ENCODE measurements around the gene TAF15.

The TAF15 gene

DNA sequence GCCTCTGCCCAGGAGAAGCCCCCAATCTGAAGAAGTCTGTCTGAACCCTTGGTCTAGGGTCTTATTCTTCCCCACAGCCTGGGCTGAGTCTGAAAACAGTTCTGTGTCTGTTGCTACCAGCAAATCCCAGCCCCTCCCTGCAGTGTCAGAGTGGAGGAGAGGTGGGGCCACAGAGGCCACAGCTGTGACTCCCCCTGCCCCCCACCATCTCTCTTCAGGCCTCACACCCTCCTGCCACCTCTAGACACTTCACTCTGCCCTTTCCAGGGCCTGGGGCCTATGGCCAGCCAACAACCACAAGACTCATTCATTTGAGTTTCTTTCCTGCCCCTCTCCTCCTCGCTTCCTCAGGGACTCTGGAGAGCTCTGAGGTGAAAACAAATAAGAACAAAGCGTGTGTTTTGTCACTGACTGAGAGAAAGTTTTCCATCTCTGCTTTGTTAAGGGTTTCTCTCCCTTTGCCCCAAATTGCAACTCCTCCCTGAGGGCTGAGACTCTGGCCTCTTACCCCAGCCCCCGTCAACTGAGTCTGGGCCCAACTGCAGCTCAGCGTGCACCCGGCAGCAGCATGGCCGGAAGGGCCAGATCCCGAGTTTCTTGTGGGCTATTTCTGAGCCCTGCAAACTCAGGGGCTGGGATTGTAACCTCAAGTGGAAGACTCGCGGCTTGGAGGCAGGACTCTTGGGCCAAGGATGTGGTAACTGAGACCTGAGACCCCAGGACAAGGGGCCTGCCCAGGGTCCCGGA, 35.4 kb upstream of the TAF15 start:
- H3K36me3 ChIP-seq (replicated peaks; ENCODE audit: insufficient read depth, low read length) = no peaks in the 10 kb centered on the region
- H3K4me2 ChIP-seq (ENCODE audit: low read depth, low read length) = no peak overlapping the region
- no peaks in the 10 kb centered on the region for H3F3A ChIP-seq (ENCODE audit: insufficient read depth, low read length)
- H3K4me3 ChIP-seq (ENCODE audit: low read length) = no peak overlapping the region
- H3K79me2 ChIP-seq (ENCODE audit: low read length) = no peaks in the 10 kb centered on the region
- no peaks in the 10 kb centered on the region; the same call in 1 of the 2 replicates for H4K20me1 ChIP-seq (ENCODE audit: insufficient read depth, low read length)
- no peaks in the 10 kb centered on the region for H3K9me2 ChIP-seq (replicated peaks; ENCODE audit: insufficient read depth, low read length)
- no peak overlapping the region for H2AFZ ChIP-seq (ENCODE audit: low read length)
- TF ChIP-seq EZH2phosphoT487 (IDR thresholded peaks at IDR 0.05; ENCODE audit: low read length) (no peak), EZH2 (optimal IDR thresholded peaks at IDR 0.05; ENCODE audit: low read depth, low read length) (no peak), CTCF (IDR thresholded peaks at IDR 0.05; ENCODE audit: low read length) (no peak)
- H3K27me3 ChIP-seq (replicated peaks; ENCODE audit: insufficient read depth, low read length) = peaks cover 17% of the 10 kb centered on the region
- no peak overlapping the region for H3K9ac ChIP-seq (ENCODE audit: low read length)
- no peak for DNase-seq
- H3K27ac ChIP-seq (ENCODE audit: low read length) = no peak overlapping the region
- H3K9me3 ChIP-seq (replicated peaks; ENCODE audit: insufficient read depth, low read length) = no peaks in the 10 kb centered on the region
- no peaks in the 10 kb centered on the region for H3K4me1 ChIP-seq (ENCODE audit: low read length)

GRCh38 chr17:35774499-35774898, 34.8 kb upstream of the TAF15 start:
- no peaks in the 10 kb centered on the region for H3K9me3 ChIP-seq (replicated peaks; ENCODE audit: insufficient read depth, low read length)
- H3K36me3 ChIP-seq (replicated peaks; ENCODE audit: insufficient read depth, low read length) = no peaks in the 10 kb centered on the region
- H3K27ac ChIP-seq (ENCODE audit: low read length) = no peak overlapping the region
- no peak overlapping the region for H2AFZ ChIP-seq (ENCODE audit: low read length)
- TF ChIP-seq EZH2 (optimal IDR thresholded peaks at IDR 0.05; ENCODE audit: low read depth, low read length) = no peak
- no peak for TF ChIP-seq CTCF (IDR thresholded peaks at IDR 0.05; ENCODE audit: low read length)
- no peak for TF ChIP-seq EZH2phosphoT487 (IDR thresholded peaks at IDR 0.05; ENCODE audit: low read length)
- no peaks in the 10 kb centered on the region for H3K4me1 ChIP-seq (ENCODE audit: low read length)
- no peaks in the 10 kb centered on the region for H3F3A ChIP-seq (ENCODE audit: insufficient read depth, low read length)
- H3K27me3 ChIP-seq (replicated peaks; ENCODE audit: insufficient read depth, low read length) = peaks cover 17% of the 10 kb centered on the region
- DNase-seq = no peak
- H3K4me2 ChIP-seq (ENCODE audit: low read depth, low read length) = no peak overlapping the region
- H3K9me2 ChIP-seq (replicated peaks; ENCODE audit: insufficient read depth, low read length) = no peaks in the 10 kb centered on the region
- H3K79me2 ChIP-seq (ENCODE audit: low read length) = no peaks in the 10 kb centered on the region
- no peak overlapping the region for H3K4me3 ChIP-seq (ENCODE audit: low read length)
- H3K9ac ChIP-seq (ENCODE audit: low read length) = no peak overlapping the region
- H4K20me1 ChIP-seq (ENCODE audit: insufficient read depth, low read length) = no peaks in the 10 kb centered on the region; the same call in 1 of the 2 replicates

GRCh38 chr17:35775039-35775438, 34.2 kb upstream of the TAF15 start:
- Histone ChIP-seq H2AFZ (ENCODE audit: low read length) (no peak overlapping the region), H3K36me3 (replicated peaks; ENCODE audit: insufficient read depth, low read length) (no peaks in the 10 kb centered on the region), H3K27ac (ENCODE audit: low read length) (no peak overlapping the region), H3K4me1 (ENCODE audit: low read length) (no peaks in the 10 kb centered on the region), H3K9me2 (replicated peaks; ENCODE audit: insufficient read depth, low read length) (no peaks in the 10 kb centered on the region), H4K20me1 (ENCODE audit: insufficient read depth, low read length) (no peaks in the 10 kb centered on the region; the same call in 1 of the 2 replicates), H3K4me3 (ENCODE audit: low read length) (no peak overlapping the region), H3F3A (ENCODE audit: insufficient read depth, low read length) (no peaks in the 10 kb centered on the region), H3K9ac (ENCODE audit: low read length) (no peak overlapping the region), H3K9me3 (replicated peaks; ENCODE audit: insufficient read depth, low read length) (no peaks in the 10 kb centered on the region), H3K79me2 (ENCODE audit: low read length) (no peaks in the 10 kb centered on the region), H3K27me3 (replicated peaks; ENCODE audit: insufficient read depth, low read length) (peaks cover 17% of the 10 kb centered on the region), H3K4me2 (ENCODE audit: low read depth, low read length) (no peak overlapping the region)
- DNase-seq = no peak
- TF ChIP-seq EZH2 (optimal IDR thresholded peaks at IDR 0.05; ENCODE audit: low read depth, low read length) (no peak), CTCF (IDR thresholded peaks at IDR 0.05; ENCODE audit: low read length) (no peak), EZH2phosphoT487 (IDR thresholded peaks at IDR 0.05; ENCODE audit: low read length) (no peak)

Measured in MM.1S (cell line).